Right hindlimb (tissue), 1 donor: ENCODE measurements around the gene ATAD1.
"Not testable (repeated sequence)": the region's sequence is repeated elsewhere in the genome, so short reads cannot be mapped to it uniquely, and the experiment has no call there.

Source experiments
- DNase-seq: peaks from one replicate; pipeline ENCODE4 v3.0.0-alpha.2; 2018

ATAD1 gene

DNA sequence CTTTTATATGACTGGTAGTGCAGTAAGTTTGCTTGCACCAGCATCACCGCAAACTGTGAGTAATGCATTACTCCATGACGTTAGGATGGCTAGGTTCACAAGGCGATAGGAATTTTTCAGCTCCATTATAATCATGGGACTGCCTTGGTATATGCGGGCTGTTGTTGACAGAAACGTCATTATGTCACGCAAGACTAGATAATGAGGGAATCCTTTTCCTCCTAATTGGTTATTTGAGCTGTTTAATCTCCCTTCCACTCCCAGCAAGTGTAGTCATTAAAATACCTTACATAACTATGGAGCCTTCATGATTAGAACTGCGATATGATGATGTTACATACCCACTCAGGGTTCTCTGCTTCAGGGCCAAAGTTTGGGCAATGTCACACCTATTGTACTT is 28.0 kb upstream of the ATAD1 start:
- no peak for DNase-seq

DNA sequence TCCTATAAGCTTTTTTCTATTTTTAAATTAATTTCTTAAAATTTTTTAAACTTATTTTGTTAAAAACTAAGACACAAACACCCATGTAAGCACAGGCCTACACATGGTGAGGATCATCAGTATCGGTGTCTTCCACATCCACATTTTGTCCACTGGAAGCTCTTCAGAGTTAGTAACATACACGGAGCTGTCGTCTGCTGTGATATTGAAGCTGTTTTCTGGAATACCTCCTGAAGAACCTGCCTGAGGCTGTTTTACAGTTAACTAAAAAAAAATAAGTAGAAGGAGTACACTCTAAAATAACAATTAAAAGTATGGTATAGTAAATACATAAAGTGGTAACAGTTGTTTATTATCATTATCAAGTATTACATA is 27.6 kb upstream of the ATAD1 start:
- DNase-seq: no peak

GRCh38 chr10:87844837-87845623 is 27.0 kb upstream of the ATAD1 start:
- DNase-seq: no peak

- no peak for DNase-seq
Observed at GRCh38 chr10:87843714-87844113, 25.7 kb upstream of the ATAD1 start.

DNA sequence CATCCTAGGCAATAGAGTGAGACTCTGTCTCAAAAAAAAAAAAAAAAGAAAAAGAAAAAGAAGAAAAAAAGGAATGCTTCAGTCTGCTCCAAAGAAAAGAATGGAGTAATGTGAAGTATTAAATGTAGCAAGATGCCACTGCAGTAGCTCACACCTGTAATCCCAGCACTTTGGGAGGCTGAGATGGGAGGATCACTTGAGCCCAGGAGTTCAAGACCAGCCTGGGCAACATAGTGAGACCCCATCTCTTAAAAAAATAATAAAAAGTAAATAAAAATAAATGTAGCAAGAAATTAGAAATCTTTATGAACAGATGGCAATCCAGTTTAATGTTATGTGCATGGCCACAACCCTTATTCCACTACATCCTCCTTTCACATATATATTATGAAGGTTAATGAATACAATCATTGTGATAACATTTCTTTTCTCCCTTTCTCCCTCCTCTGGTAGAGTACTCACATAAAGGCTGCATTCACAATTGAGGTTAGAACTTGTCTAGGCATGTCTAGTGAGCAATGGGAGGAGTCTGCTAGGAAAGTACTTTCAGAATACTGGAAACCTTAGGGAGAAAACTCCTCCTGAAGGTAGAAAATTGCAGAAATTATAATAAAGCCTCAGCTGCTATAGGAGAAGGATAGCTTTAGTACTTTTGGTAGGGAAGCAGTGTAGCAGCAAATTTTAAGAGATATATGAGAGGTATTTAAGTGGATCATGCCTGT is 24.9 kb upstream of the ATAD1 start:
- no peak for DNase-seq

- DNase-seq: no peak
Observed at GRCh38 chr10:87842220-87842641, 24.2 kb upstream of the ATAD1 start.

DNA sequence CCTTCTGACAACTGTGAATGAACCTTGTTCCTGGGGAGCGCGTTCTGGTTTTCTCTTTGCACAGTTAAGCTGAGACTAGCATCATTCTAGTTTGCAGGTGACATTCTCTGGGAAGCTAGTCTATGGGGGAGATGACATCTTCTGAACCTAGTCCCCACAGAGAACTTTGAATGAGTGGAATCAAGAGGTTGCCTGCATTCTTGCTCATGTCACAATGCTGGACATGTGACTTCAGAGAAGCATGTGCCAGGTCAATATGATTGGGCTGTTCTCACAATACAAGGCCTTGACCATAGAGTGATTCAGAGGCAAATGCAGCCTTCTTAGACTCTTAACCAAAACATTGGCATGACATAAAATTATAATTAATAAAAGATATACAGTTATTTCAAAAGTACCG is 23.2 kb upstream of the ATAD1 start:
- no peak for DNase-seq

- DNase-seq: no peak
Observed at GRCh38 chr10:87838650-87839049, 20.6 kb upstream of the ATAD1 start.

GRCh38 chr10:87837445-87837844 is 19.4 kb upstream of the ATAD1 start:
- no peak for DNase-seq

GRCh38 chr10:87836098-87836497 is 18.1 kb upstream of the ATAD1 start:
- DNase-seq: no peak

GRCh38 chr10:87829986-87830729 is 12.1 kb upstream of the ATAD1 start:
- DNase-seq: no peak

DNA sequence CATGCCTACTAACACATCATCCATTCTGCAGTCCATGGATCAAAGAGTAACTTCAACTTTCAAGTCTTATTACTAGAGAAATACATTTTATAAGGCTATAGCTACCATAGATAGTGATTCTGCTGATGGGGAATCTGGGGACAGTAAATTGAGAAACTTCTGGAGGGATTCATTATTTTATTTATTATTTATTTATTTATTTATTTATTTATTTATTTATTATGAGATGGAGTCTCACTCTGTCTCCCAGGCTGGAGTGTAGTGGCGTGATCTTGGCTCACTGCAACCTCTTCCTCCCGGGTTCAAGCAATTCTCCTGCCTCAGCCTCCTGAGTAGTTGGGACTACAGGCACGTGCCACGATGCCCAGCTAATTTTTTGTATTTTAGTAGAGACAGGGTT is 11.0 kb upstream of the ATAD1 start:
- not testable (repeated sequence) for DNase-seq

GRCh38 chr10:87827681-87828080 is 9.7 kb upstream of the ATAD1 start:
- no peak for DNase-seq

- DNase-seq: no peak
Observed at GRCh38 chr10:87826653-87827052, 8.6 kb upstream of the ATAD1 start.

GRCh38 chr10:87819289-87819585 is 1.2 kb upstream of the ATAD1 start:
- no peak for DNase-seq

- no peak for DNase-seq
Observed at GRCh38 chr10:87818505-87819288, 671 bp upstream of the ATAD1 start.

DNA sequence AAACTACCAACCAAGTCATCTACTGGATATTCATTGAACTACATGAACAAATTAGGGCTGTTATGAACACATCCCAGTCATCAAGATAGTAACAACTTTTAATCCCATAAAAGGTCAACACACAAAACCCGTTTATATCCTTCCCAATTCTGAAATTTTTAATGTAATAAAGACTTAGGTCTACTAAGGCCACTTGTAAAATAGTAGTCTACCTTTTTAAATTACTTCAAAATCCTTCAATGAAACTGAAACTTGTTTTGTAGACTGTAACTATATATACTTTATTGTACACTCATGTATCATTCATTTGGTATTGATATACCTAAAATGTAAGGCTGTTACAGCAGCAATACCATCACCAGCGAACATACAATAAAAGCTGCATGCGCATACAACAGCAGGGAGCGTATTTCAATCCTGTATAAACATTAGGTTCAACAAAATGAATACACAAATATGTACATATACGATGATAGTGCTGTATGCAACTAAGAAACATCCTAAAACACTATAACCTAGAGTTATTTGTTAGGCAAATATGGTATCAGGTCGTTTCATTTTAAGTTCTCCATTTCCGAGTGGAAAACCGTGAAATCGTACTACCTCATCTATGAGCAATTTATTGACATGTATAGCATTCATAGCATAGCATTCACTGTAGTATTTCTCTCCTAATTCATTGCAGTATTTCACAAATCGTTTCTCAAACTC is 973 bp downstream of the ATAD1 start:
- DNase-seq: no peak

GRCh38 chr10:87816163-87816897 is 1.7 kb downstream of the ATAD1 start:
- DNase-seq: no peak

DNA sequence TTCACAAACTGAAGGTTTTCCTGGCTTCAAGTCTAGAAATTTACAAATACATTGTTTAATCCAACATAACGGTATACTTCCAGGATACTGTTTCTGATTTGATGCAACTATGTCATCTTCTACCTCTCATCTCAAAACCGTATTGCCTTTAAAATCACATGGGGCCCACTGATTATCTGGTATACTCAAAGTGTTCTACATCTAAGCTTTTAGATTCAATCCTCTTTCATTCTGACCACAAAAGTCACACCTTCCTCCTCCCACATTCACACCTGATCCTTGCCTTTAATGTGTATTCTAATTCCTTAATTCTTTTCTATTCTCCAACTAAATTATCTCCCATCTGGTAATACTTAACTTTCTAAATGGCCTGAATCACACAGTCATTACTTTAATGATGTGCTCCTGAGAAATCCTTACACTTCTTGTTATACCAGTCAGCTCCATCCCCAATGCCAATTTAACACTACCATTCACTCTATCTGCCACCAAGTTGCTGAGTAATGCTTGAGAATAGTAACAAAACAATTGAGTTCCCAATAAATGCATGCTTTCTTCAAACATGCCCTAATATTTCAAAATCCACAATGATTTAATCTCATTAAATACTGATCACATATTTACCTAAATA is 13.0 kb downstream of the ATAD1 start:
- DNase-seq: no peak

DNA sequence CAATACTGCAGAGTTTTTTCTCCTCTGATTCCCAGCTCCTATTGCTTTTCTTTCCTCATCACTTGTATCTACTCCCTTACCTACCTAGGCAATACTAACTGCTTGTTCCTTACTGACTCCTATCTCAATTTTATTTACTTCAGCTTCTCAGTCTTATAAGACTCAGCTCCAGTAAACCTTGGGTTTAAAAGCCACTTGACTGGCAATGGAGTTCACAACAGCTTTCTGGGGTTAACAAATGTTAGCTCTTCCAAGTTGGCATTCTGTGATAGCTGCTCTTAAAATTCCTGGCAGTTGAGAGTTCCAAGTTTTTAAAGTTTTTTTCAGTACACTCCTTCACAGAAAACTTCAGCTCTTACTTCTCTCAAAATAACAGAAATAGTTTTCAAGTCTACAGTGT is 14.2 kb downstream of the ATAD1 start:
- no peak for DNase-seq

DNA sequence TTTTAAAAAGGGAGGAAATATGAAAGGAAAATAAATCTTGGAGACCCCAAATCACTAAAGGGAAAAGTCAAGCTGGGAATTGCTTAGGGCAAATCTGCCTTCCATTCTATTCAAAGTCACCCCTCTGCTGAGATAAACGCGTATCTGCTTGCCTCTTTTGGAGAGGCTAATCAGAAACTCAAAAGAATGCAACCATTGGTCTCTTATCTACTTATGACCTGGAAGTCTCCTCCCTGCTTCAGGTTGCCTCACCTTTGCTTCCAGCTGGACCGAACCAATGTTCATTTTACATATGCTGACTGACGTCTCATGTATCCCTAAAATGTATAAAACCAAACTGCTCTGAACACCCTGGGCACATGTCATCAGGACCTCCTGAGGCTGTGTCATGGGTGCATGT is 14.7 kb downstream of the ATAD1 start:
- DNase-seq: no peak
